MM.1S (cell line): ENCODE results near the gene DDX1.

Experiments used
- CTCF ChIP-seq: fragments of 300-600 bp; sonication (generic); IDR thresholded peaks from 2 replicates; pipeline ENCODE4 v1.5.1; 2016; ENCODE audit warnings: antibody characterized with exemption, low read length, mixed read lengths
- EZH2 ChIP-seq: fragments of 300-600 bp; sonication (generic); optimal IDR thresholded peaks from 2 replicates; pipeline ENCODE3; 2017; ENCODE audit warnings: low read depth, mild to moderate bottlenecking, antibody characterized with exemption, low read length, mixed read lengths
- EZH2phosphoT487 ChIP-seq: fragments of 300-600 bp; sonication (generic); IDR thresholded peaks from 2 replicates; pipeline ENCODE4 v1.6.1; 2018; ENCODE audit warnings: antibody characterized with exemption, low read length

DNA sequence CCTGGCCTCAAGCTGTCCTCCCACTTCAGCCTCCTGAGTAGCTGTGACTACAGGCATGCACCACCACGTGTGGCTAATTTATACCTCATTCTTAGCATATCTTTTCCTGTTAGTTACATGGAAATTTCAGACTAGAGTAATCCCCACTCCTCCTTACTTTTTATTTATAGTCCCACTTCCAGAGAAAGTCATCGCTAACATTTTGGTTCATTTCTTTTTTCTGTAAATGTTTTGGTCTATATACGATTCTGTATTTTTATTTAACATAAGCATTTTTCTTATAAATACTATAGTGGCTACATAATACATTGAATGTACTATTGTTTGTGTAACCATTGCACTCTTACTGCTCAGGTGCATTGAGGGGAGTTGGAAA is 42.3 kb downstream of the DDX1 start:
- TF ChIP-seq EZH2: no peak
- TF ChIP-seq CTCF: no peak
- no peak for TF ChIP-seq EZH2phosphoT487
